Liver (tissue), 2 donors: ENCODE results near the gene MEDAG.

ENCODE experiments used
- MAX ChIP-seq: IDR thresholded peaks from 2 replicates; pipeline ENCODE4 v1.6.1; 2016; ENCODE audit warnings: antibody characterized with exemption
- RAD21 ChIP-seq, 2 donors: IDR thresholded peaks; 2 replicates each; pipeline ENCODE4 v1.6.1; 2016; ENCODE audit warnings: antibody characterized with exemption in 2 of 2, mild to moderate bottlenecking in 2 of 2
- REST ChIP-seq: IDR thresholded peaks from 2 replicates; pipeline ENCODE4 v1.6.1; 2016; ENCODE audit warnings: antibody characterized with exemption, mild to moderate bottlenecking
- donor health status: healthy.

- TF ChIP-seq MAX (no peak), RAD21 (IDR thresholded peaks at IDR 0.05) (no peak), REST (no peak)
Observed at GRCh38 chr13:30968846-30969245, 62.8 kb downstream of the MEDAG start.
